HCT116 (cell line): ENCODE data around the gene ST7. TPM values are rescaled to one million over a fixed set of nuclear protein-coding genes. Genes with fewer than 3 reads are reported as not detected.

Experiments
- ATAC-seq: fragments of 200-7000 bp; cut with Tn5 transposase; 2 replicates; pipeline ENCODE4 v1.9.1; 2020; ENCODE audit warnings: mild to moderate bottlenecking, moderate library complexity
- BruUV-seq: library from RNA; stranded (reverse); fragments of 400-500 nt; replicated peaks from 2 replicates; lab custom pipeline; 2021; lab: Mats Ljungman, UMichigan
- CTCF ChIA-PET: fragments of 300-600 bp; sonication (Branson Sonifier 250); formaldehyde crosslinking; loops from one replicate; lab custom pipeline; 2021; ENCODE audit warnings: antibody characterized with exemption; lab: Charles Lee
- POLR2A ChIA-PET: fragments of 300-600, 350-600 bp; sonication (Branson Sonifier 250); formaldehyde crosslinking; loops from one replicate; lab custom pipeline; 2021; ENCODE audit warnings: antibody characterized with exemption; lab: Charles Lee
- RAD21 ChIA-PET, 2 experiments: fragments of 300-600 bp; sonication (Branson Sonifier 250); formaldehyde crosslinking; loops; one replicate each; lab custom pipeline; 2023; ENCODE audit warnings: low total read pairs in 2 of 2; ENCODE audit not compliant: uncharacterized antibody in 2 of 2, unreplicated experiment in 2 of 2, low non-redundant PET in 1 of 2; lab: Charles Lee
- DNase-seq: peaks from one replicate; pipeline ENCODE4 v3.0.0-alpha.2; 2010; ENCODE audit warnings: low read depth, low spot score
- H2AFZ ChIP-seq: fragments of 200-600 bp; shearing (Covaris generic), sonication (generic); 2 replicates; pipeline ENCODE4 v1.6.1; 2017; ENCODE audit warnings: low read depth, mixed run types, mixed read lengths, antibody characterized with exemption, low read length; ENCODE audit not compliant: poor library complexity, severe bottlenecking
- H3K27ac ChIP-seq: 2 replicates; pipeline ENCODE4 v1.5.1; 2012; ENCODE audit warnings: low read depth, low read length
- H3K27me3 ChIP-seq: fragments of 200-600 bp; sonication (generic); 2 replicates; pipeline ENCODE4 v1.6.1; 2016; ENCODE audit warnings: mixed run types, low read length, mixed read lengths; ENCODE audit not compliant: insufficient read depth
- H3K36me3 ChIP-seq, 2 experiments: fragments of 200-500 bp in 1 of 2; fragments of 200-600 bp in 1 of 2; sonication (Bioruptor generic) in 1 of 2; sonication (generic) in 1 of 2; 2 replicates each; pipeline versions ENCODE4 v1.5.1 to v1.6.1; 2014 to 2016; ENCODE audit warnings: low read length in 2 of 2, inconsistent platforms in 1 of 2, mixed read lengths in 1 of 2, mixed run types in 1 of 2; ENCODE audit not compliant: insufficient read depth in 2 of 2, control insufficient read depth in 1 of 2
- H3K4me1 ChIP-seq, 2 experiments: fragments of 200-600 bp in 1 of 2; sonication (generic) in 1 of 2; 2 replicates each; pipeline versions ENCODE4 v1.5.1 to v1.6.1; 2012 to 2017; ENCODE audit warnings: low read length in 2 of 2, inconsistent platforms in 1 of 2, mild to moderate bottlenecking in 1 of 2, mixed read lengths in 1 of 2, mixed run types in 1 of 2, moderate library complexity in 1 of 2; ENCODE audit not compliant: insufficient read depth in 2 of 2, control insufficient read depth in 1 of 2
- H3K4me2 ChIP-seq: fragments of 200-600 bp; sonication (generic); 2 replicates; pipeline ENCODE4 v1.6.1; 2017; ENCODE audit warnings: mixed run types, low read length, mixed read lengths
- H3K4me3 ChIP-seq, 2 experiments: fragments of 200-600 bp in 1 of 2; sonication (generic) in 1 of 2; replicated peaks in 1 of 2; 2 replicates each; pipeline ENCODE4 v1.5.1; 2011 to 2016; ENCODE audit warnings: low read length in 2 of 2, control low read depth in 1 of 2, low read depth in 1 of 2, mild to moderate bottlenecking in 1 of 2, mixed read lengths in 1 of 2, mixed run types in 1 of 2
- H3K79me2 ChIP-seq: fragments of 200-600 bp; sonication (generic); 2 replicates; pipeline ENCODE4 v1.6.1; 2017; ENCODE audit warnings: mild to moderate bottlenecking, mixed run types, low read length, moderate library complexity, mixed read lengths; ENCODE audit not compliant: insufficient read depth
- H3K9ac ChIP-seq: fragments of 200-600 bp; sonication (generic); 2 replicates; pipeline ENCODE4 v1.6.1; 2016; ENCODE audit warnings: low read length, mixed read lengths
- H3K9me2 ChIP-seq: fragments of 200-600 bp; sonication (generic), shearing (Covaris generic); 2 replicates; pipeline ENCODE4 v1.6.1; 2017; ENCODE audit warnings: mixed run types, mild to moderate bottlenecking, moderate library complexity; ENCODE audit not compliant: insufficient read depth
- H3K9me3 ChIP-seq, 2 experiments: fragments of 200-500 bp in 1 of 2; fragments of 200-600 bp in 1 of 2; sonication (Bioruptor generic) in 1 of 2; sonication (generic) in 1 of 2; 2 replicates each; pipeline ENCODE4 v1.6.1; 2014 to 2017; ENCODE audit warnings: low read length in 2 of 2, mixed read lengths in 2 of 2, inconsistent platforms in 1 of 2, low read depth in 1 of 2, mild to moderate bottlenecking in 1 of 2, mixed run types in 1 of 2, moderate library complexity in 1 of 2; ENCODE audit not compliant: control insufficient read depth in 1 of 2, insufficient read depth in 1 of 2
- H4K20me1 ChIP-seq: fragments of 200-600 bp; sonication (generic), shearing (Covaris generic); 2 replicates; pipeline ENCODE4 v1.6.1; 2017; ENCODE audit warnings: mixed run types, mild to moderate bottlenecking, moderate library complexity; ENCODE audit not compliant: insufficient read depth
- CBX3 ChIP-seq: IDR thresholded peaks from 2 replicates; pipeline ENCODE4 v1.6.1; 2012; ENCODE audit warnings: low read depth
- ELF1 ChIP-seq: IDR thresholded peaks from 2 replicates; pipeline ENCODE4 v1.6.1; 2012; ENCODE audit warnings: low read depth, borderline replicate concordance
- EZH2 ChIP-seq: fragments of 200-600 bp; sonication (generic); IDR thresholded peaks from 2 replicates; pipeline ENCODE4 v1.6.1; 2017; ENCODE audit warnings: antibody characterized with exemption, mixed run types
- EZH2phosphoT487 ChIP-seq: fragments of 200-600 bp; IDR thresholded peaks from 2 replicates; pipeline ENCODE4 v1.6.1; 2018; ENCODE audit warnings: antibody characterized with exemption, borderline replicate concordance
- JUND ChIP-seq: IDR thresholded peaks from 2 replicates; pipeline ENCODE4 v1.6.1; 2012
- POLR2A ChIP-seq: IDR thresholded peaks from 2 replicates; pipeline ENCODE4 v1.7.0; 2011; ENCODE audit warnings: borderline replicate concordance; ENCODE audit not compliant: insufficient read depth, insufficient read length; ENCODE audit errors: extremely low read depth
- RAD21 ChIP-seq: IDR thresholded peaks from 2 replicates; pipeline ENCODE4 v1.6.1; 2012; ENCODE audit warnings: low read depth, mild to moderate bottlenecking
- SIN3A ChIP-seq: IDR thresholded peaks from 2 replicates; pipeline ENCODE4 v1.6.1; 2012; ENCODE audit warnings: low read depth
- TCF7L2 ChIP-seq: IDR thresholded peaks from 2 replicates; pipeline ENCODE4 v1.7.0; 2011; ENCODE audit warnings: borderline replicate concordance, inconsistent platforms; ENCODE audit not compliant: insufficient read depth, insufficient read length; ENCODE audit errors: extremely low read depth
- YY1 ChIP-seq: IDR thresholded peaks from 2 replicates; pipeline ENCODE4 v1.6.1; 2011; ENCODE audit warnings: low read length, low read depth, moderate library complexity, mild to moderate bottlenecking; ENCODE audit not compliant: insufficient replicate concordance; ENCODE audit errors: extremely low read depth
- ZFX ChIP-seq: fragments of 450-650 bp; IDR thresholded peaks from 2 replicates; pipeline ENCODE4 v1.6.1; 2017
- ZNF274 ChIP-seq: fragments of 200-500 bp; sonication (Bioruptor generic); IDR thresholded peaks from 2 replicates; pipeline ENCODE4 v1.6.1; 2014; ENCODE audit warnings: mild to moderate bottlenecking, low read depth, low read length, inconsistent platforms
- intact Hi-C: fragments of 100-400 bp; cut with micrococcal nuclease; formaldehyde crosslinking; loops from 2 replicates; pipeline ENCODE4 v1.10.0; 2022
- total RNA-seq: library from RNA; stranded (reverse); gene quantifications from one replicate; pipeline ENCODE4 v1.2.1, GENCODE V29; 2021; ENCODE audit not compliant: unreplicated experiment
- TF ChIP-seq, protein P1 (sequence below), 3 experiments: fragments of 200-600 bp in 1 of 3; sonication (generic) in 1 of 3; IDR thresholded peaks in 2 of 3; conservative IDR thresholded peaks in 1 of 3; 2 replicates each; pipeline ENCODE4 v1.5.1; 2012 to 2017; ENCODE audit warnings: low read depth in 2 of 3, low read length in 2 of 3, antibody characterized with exemption in 1 of 3, borderline replicate concordance in 1 of 3, control low read depth in 1 of 3, mild to moderate bottlenecking in 1 of 3, mixed read lengths in 1 of 3, mixed run types in 1 of 3, moderate library complexity in 1 of 3; ENCODE audit not compliant: insufficient read depth in 1 of 3
- TF ChIP-seq, protein P2 (sequence below): IDR thresholded peaks from 2 replicates; pipeline ENCODE4 v1.6.1; 2012
- TF ChIP-seq, protein P3 (sequence below): IDR thresholded peaks from 2 replicates; pipeline ENCODE4 v1.6.1; 2012; ENCODE audit warnings: low read depth
- TF ChIP-seq, protein P4 (sequence below): IDR thresholded peaks from 2 replicates; pipeline ENCODE4 v1.6.1; 2012

ST7 gene
- total RNA-seq, 1 experiment from 2014 or later: 12.6 TPM

DNA sequence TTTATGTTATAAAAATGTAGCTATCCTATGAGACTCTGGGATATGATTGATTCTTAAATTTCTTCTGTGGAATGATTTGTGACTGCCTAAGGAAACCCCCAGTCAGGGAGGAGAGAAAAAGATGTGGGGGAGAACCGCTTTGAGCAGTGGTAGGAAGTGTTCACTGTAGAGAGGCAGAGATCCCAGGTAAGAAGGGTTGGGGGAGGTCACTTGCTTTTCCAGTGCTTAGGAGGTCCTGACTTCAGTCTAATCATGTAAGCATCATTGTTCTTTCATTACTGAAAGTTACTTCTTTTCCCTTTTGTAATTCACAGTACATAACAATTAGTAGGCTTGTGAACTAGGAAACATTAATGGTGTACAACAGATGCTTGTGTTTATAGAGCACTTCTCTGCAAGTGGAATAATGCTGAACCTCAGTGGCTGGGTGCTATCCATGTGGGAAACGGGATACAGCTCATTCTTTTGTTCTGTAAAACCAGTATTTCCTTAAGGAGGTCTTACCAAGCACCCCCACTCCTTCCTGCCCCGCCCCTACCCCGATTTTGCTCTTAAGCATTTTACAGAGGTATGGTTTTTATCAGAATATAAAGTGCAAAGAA lies 165.4 kb downstream of the ST7 start:
- POLR2A ChIA-PET: no interaction called here
- CTCF ChIA-PET: interaction anchor here (0.7 to 2.2 kb wide), 6 partner anchors 9 to 188 kb away, joined by 3 to 20 read pairs (median 3); no protein-coding TSS in a partner anchor
- Histone ChIP-seq H3K36me3 (no peaks in the 10 kb centered on the region), H3K9me3 (no peaks in the 10 kb centered on the region), H3K27ac (no peak overlapping the region), H2AFZ (no peak overlapping the region), H3K27me3 (no peaks in the 10 kb centered on the region), H3K4me3 (no peak overlapping the region), H3K9me2 (no peaks in the 10 kb centered on the region), H3K9ac (no peak overlapping the region), H3K79me2 (no peaks in the 10 kb centered on the region)
- RAD21 ChIA-PET: no interaction called here
- ATAC-seq: no peak
- intact Hi-C loops: loop anchor here (1.0 to 2.0 kb wide), 3 partner anchors 134 to 290 kb away; no protein-coding TSS in a partner anchor
- TF ChIP-seq RAD21 (no peak), POLR2A (no peak), ZFX (no peak), YY1 (no peak), ELF1 (no peak), EZH2 (no peak), CBX3 (no peak), TCF7L2 (no peak), EZH2phosphoT487 (no peak), JUND (no peak), ZNF274 (no peak), SIN3A (no peak)
- TF ChIP-seq, protein P1, sequence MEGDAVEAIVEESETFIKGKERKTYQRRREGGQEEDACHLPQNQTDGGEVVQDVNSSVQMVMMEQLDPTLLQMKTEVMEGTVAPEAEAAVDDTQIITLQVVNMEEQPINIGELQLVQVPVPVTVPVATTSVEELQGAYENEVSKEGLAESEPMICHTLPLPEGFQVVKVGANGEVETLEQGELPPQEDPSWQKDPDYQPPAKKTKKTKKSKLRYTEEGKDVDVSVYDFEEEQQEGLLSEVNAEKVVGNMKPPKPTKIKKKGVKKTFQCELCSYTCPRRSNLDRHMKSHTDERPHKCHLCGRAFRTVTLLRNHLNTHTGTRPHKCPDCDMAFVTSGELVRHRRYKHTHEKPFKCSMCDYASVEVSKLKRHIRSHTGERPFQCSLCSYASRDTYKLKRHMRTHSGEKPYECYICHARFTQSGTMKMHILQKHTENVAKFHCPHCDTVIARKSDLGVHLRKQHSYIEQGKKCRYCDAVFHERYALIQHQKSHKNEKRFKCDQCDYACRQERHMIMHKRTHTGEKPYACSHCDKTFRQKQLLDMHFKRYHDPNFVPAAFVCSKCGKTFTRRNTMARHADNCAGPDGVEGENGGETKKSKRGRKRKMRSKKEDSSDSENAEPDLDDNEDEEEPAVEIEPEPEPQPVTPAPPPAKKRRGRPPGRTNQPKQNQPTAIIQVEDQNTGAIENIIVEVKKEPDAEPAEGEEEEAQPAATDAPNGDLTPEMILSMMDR (IDR thresholded peaks at IDR 0.05 in 2 of 3, conservative IDR thresholded peaks at IDR 0.05 in 1 of 3; ENCODE audit: borderline replicate concordance in 1 of 3, insufficient read depth in 1 of 3, low read depth in 2 of 3, low read length in 2 of 3): no peak
- TF ChIP-seq, protein P2, sequence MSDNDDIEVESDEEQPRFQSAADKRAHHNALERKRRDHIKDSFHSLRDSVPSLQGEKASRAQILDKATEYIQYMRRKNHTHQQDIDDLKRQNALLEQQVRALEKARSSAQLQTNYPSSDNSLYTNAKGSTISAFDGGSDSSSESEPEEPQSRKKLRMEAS: no peak
- TF ChIP-seq, protein P3, sequence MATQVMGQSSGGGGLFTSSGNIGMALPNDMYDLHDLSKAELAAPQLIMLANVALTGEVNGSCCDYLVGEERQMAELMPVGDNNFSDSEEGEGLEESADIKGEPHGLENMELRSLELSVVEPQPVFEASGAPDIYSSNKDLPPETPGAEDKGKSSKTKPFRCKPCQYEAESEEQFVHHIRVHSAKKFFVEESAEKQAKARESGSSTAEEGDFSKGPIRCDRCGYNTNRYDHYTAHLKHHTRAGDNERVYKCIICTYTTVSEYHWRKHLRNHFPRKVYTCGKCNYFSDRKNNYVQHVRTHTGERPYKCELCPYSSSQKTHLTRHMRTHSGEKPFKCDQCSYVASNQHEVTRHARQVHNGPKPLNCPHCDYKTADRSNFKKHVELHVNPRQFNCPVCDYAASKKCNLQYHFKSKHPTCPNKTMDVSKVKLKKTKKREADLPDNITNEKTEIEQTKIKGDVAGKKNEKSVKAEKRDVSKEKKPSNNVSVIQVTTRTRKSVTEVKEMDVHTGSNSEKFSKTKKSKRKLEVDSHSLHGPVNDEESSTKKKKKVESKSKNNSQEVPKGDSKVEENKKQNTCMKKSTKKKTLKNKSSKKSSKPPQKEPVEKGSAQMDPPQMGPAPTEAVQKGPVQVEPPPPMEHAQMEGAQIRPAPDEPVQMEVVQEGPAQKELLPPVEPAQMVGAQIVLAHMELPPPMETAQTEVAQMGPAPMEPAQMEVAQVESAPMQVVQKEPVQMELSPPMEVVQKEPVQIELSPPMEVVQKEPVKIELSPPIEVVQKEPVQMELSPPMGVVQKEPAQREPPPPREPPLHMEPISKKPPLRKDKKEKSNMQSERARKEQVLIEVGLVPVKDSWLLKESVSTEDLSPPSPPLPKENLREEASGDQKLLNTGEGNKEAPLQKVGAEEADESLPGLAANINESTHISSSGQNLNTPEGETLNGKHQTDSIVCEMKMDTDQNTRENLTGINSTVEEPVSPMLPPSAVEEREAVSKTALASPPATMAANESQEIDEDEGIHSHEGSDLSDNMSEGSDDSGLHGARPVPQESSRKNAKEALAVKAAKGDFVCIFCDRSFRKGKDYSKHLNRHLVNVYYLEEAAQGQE: no peak
- TF ChIP-seq, protein P4, sequence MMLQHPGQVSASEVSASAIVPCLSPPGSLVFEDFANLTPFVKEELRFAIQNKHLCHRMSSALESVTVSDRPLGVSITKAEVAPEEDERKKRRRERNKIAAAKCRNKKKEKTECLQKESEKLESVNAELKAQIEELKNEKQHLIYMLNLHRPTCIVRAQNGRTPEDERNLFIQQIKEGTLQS: no peak
- TF ChIP-seq, all 23 proteins: peak for 0
- no peak for DNase-seq
- no peak overlapping the region for H3K4me2 ChIP-seq
- no TSS peak for BruUV-seq
- no peaks in the 10 kb centered on the region for H4K20me1 ChIP-seq
- no peaks in the 10 kb centered on the region for H3K4me1 ChIP-seq
